Measurements from ENCODE around the gene ECHDC1. TPM values are rescaled to one million over a fixed set of nuclear protein-coding genes. Genes with fewer than 3 reads are reported as not detected.

ECHDC1 gene
- polyA plus RNA-seq, 1 donor from 2014 or later: 95.7 TPM

- Histone ChIP-seq H4K20me1 (ENCODE audit: insufficient read depth) (no peaks in the 10 kb centered on the region), H3K9ac (ENCODE audit: low read length) (no peak overlapping the region), H3K36me3 (ENCODE audit: insufficient read depth, low read length) (peaks cover 7% of the 10 kb centered on the region), H3K9me3 (ENCODE audit: low read length) (no peaks in the 10 kb centered on the region), H2AFZ (ENCODE audit: low read depth, low read length) (no peak overlapping the region), H3K4me3 (ENCODE audit: low read length) (no peak overlapping the region), H3K27me3 (ENCODE audit: insufficient read depth, low read depth, low read length) (no peaks in the 10 kb centered on the region), H3K9me2 (ENCODE audit: insufficient read depth, low read length) (no peaks in the 10 kb centered on the region), H3K4me2 (ENCODE audit: low read length) (no peak overlapping the region), H3F3A (ENCODE audit: insufficient read depth, low read length, poor library complexity, severe bottlenecking) (no peaks in the 10 kb centered on the region), H3K79me2 (replicated peaks; ENCODE audit: insufficient read depth, low read length) (no peaks in the 10 kb centered on the region), H3K27ac (ENCODE audit: low read length) (no peak overlapping the region)
- TF ChIP-seq MXI1 (conservative IDR thresholded peaks at IDR 0.05; ENCODE audit: poor library complexity, severe bottlenecking) (no peak), POLR2AphosphoS5 (IDR thresholded peaks at IDR 0.05) (no peak), RAD21 (conservative IDR thresholded peaks at IDR 0.05) (no peak), EP300 (conservative IDR thresholded peaks at IDR 0.05; ENCODE audit: poor library complexity, severe bottlenecking) (no peak), CTCF (IDR thresholded peaks at IDR 0.05; ENCODE audit: poor library complexity, severe bottlenecking) (no peak), REST (IDR thresholded peaks at IDR 0.05; ENCODE audit: borderline replicate concordance) (no peak), EZH2 (IDR thresholded peaks at IDR 0.05; ENCODE audit: borderline replicate concordance, insufficient read depth, low read length, poor library complexity, severe bottlenecking) (no peak), SMC3 (conservative IDR thresholded peaks at IDR 0.05; ENCODE audit: poor library complexity) (no peak), TAF1 (IDR thresholded peaks at IDR 0.05; ENCODE audit: low read depth) (no peak)
Observed at GRCh38 chr6:127289934-127290333, 53.5 kb downstream of the ECHDC1 start.

GRCh38 chr6:127288705-127289104 is 54.7 kb downstream of the ECHDC1 start:
- no peak for TF ChIP-seq MXI1 (conservative IDR thresholded peaks at IDR 0.05; ENCODE audit: poor library complexity, severe bottlenecking)
- TF ChIP-seq REST (IDR thresholded peaks at IDR 0.05; ENCODE audit: borderline replicate concordance): no peak
- no peak for TF ChIP-seq RAD21 (conservative IDR thresholded peaks at IDR 0.05)
- no peak for TF ChIP-seq SMC3 (conservative IDR thresholded peaks at IDR 0.05; ENCODE audit: poor library complexity)
- TF ChIP-seq EP300 (conservative IDR thresholded peaks at IDR 0.05; ENCODE audit: poor library complexity, severe bottlenecking): no peak
- TF ChIP-seq POLR2AphosphoS5 (IDR thresholded peaks at IDR 0.05): no peak
- no peak for TF ChIP-seq CTCF (IDR thresholded peaks at IDR 0.05; ENCODE audit: poor library complexity, severe bottlenecking)
- TF ChIP-seq TAF1 (IDR thresholded peaks at IDR 0.05; ENCODE audit: low read depth): no peak
- no peak for TF ChIP-seq EZH2 (IDR thresholded peaks at IDR 0.05; ENCODE audit: borderline replicate concordance, insufficient read depth, low read length, poor library complexity, severe bottlenecking)
- peaks cover 7% of the 10 kb centered on the region for H3K36me3 ChIP-seq (ENCODE audit: insufficient read depth, low read length)

More at GRCh38 chr6:127288705-127289104, 54.7 kb downstream of the ECHDC1 start:
- Histone ChIP-seq H2AFZ (ENCODE audit: low read depth, low read length) (no peak overlapping the region), H3K4me2 (ENCODE audit: low read length) (no peak overlapping the region), H3F3A (ENCODE audit: insufficient read depth, low read length, poor library complexity, severe bottlenecking) (no peaks in the 10 kb centered on the region), H3K27ac (ENCODE audit: low read length) (no peak overlapping the region), H3K9me2 (ENCODE audit: insufficient read depth, low read length) (no peaks in the 10 kb centered on the region), H3K9me3 (ENCODE audit: low read length) (no peaks in the 10 kb centered on the region), H4K20me1 (ENCODE audit: insufficient read depth) (no peaks in the 10 kb centered on the region), H3K27me3 (ENCODE audit: insufficient read depth, low read depth, low read length) (no peaks in the 10 kb centered on the region), H3K79me2 (replicated peaks; ENCODE audit: insufficient read depth, low read length) (no peaks in the 10 kb centered on the region), H3K9ac (ENCODE audit: low read length) (no peak overlapping the region), H3K4me3 (ENCODE audit: low read length) (no peak overlapping the region)

Data from neural cell (in vitro differentiated cells).